ENCODE data around the gene PFKFB1.
A peak's percentile ranks its signal among the peaks of the same experiment; 100 is the strongest.

Gene PFKFB1

GRCh38 chrX:54921427-54922021 is 72.5 kb downstream of the PFKFB1 start:
- H3K4me3 Mint-ChIP-seq, result peak overlapping the region; percentile 86
- no peaks in the 10 kb centered on the region for H3K36me3 Mint-ChIP-seq (ENCODE audit: low read depth)
- H3K27me3 Mint-ChIP-seq, result peaks cover 9% of the 10 kb centered on the region
- H3K27ac Mint-ChIP-seq, result peak overlapping the region; percentile 45
- peaks cover 9% of the 10 kb centered on the region for H3K4me1 Mint-ChIP-seq (ENCODE audit: low read depth)
- no peaks in the 10 kb centered on the region for H3K9me3 Mint-ChIP-seq

- Mint-ChIP-seq H3K9me3 (no peaks in the 10 kb centered on the region), H3K36me3 (ENCODE audit: low read depth) (no peaks in the 10 kb centered on the region), H3K27ac (peak within 1 kb of the TSS; percentile 63), H3K4me1 (ENCODE audit: low read depth) (peaks cover 9% of the 10 kb centered on the region), H3K4me3 (peak within 1 kb of the TSS; percentile 86), H3K27me3 (peaks cover 9% of the 10 kb centered on the region)
Observed at GRCh38 chrX:54920610-54921426, 73.2 kb downstream of the PFKFB1 start, which contains the start of gene TRO. Gene TRO, plus strand, starts transcription at chrX:54920824. Its CDS starts 1,423 bp downstream, at chrX:54922247.

DNA sequence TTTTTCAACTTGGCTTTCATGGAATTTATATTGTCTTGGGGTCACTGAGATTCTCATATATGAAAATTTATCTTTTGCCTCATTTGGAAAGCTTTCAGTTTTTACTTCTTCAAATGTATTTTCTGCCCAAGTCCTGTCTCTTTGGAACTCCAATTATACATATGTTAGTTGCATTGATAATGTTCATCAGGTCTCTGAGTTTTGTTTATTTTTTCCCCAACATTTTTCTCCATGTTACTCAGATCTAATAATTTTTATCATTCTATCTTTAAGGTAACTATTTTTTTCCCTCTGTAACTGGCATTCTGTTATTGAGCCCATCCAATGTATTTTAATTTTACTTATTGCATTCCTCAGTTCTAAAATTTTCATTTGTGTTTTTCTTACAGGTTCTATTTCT is 84.0 kb downstream of the PFKFB1 start:
- no peaks in the 10 kb centered on the region for H3K36me3 Mint-ChIP-seq (ENCODE audit: low read depth)
- no peaks in the 10 kb centered on the region for H3K4me1 Mint-ChIP-seq (ENCODE audit: low read depth)
- no peak overlapping the region for H3K27ac Mint-ChIP-seq
- no peaks in the 10 kb centered on the region for H3K27me3 Mint-ChIP-seq
- H3K9me3 Mint-ChIP-seq, result peaks cover 12% of the 10 kb centered on the region
- H3K4me3 Mint-ChIP-seq, result no peak overlapping the region

DNA sequence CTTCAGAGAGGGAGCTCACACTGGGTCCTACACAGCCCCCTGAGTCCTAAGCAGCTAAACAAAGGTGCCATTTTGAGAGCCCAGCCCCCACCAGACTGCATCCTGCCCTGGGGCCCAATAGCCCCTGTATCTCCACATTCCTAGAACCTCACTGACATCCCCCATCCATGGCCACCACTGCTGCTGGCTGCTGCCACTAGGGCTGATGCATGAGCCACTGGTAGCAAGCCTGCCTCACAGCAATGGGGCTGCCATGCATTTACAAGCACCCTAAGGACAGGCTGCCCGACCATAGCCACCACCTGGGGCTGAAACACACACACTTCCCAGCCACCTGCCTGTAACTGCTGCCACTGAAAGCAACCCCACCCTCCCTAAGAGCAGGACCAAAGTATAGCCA is 99.8 kb downstream of the PFKFB1 start:
- no peak overlapping the region for H3K4me3 Mint-ChIP-seq
- H3K27ac Mint-ChIP-seq, result no peak overlapping the region
- no peaks in the 10 kb centered on the region for H3K36me3 Mint-ChIP-seq (ENCODE audit: low read depth)
- no peaks in the 10 kb centered on the region for H3K27me3 Mint-ChIP-seq
- H3K9me3 Mint-ChIP-seq, result no peaks in the 10 kb centered on the region
- no peaks in the 10 kb centered on the region for H3K4me1 Mint-ChIP-seq (ENCODE audit: low read depth)

DNA sequence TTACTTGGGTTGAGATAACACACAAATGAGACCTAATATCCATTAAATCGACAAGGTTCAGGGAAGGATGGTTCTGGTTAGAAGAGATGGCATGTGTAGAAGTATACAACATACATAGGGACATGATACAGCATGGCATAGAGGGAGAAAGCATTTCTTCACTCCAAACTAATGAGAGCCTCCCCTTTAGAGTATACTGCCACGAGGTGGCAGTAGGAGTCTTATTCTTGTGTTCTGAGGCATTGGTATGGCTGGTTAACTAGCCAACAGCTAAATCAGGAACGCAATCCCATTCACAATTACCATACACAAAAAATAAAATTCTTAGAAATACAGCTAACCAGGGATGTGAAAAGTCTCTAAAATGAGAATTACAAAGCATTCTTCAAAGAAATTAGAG is 102.4 kb downstream of the PFKFB1 start:
- Mint-ChIP-seq H3K4me1 (ENCODE audit: low read depth) (no peaks in the 10 kb centered on the region), H3K9me3 (no peaks in the 10 kb centered on the region), H3K27ac (no peak overlapping the region), H3K36me3 (ENCODE audit: low read depth) (no peaks in the 10 kb centered on the region), H3K4me3 (no peak overlapping the region), H3K27me3 (no peaks in the 10 kb centered on the region)

DNA sequence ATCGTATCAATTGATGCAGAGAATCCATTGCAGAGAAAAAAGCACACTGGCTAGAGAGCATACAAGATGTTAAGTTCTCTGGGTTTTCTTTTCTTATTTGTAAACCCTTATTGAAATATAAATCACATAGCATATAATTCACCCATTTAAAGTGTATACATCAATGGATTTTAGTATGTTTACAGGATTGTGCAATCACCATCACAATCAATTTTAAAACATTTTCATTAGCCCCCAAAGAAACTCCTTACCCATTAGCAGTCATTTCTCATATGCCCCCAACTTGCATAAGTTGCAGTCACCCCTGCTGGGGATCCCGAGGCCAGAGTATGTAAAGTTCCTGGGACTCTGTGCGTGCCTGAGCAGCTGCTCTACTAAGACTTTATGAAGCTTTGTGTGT is 108.2 kb downstream of the PFKFB1 start:
- H3K4me1 Mint-ChIP-seq (ENCODE audit: low read depth), result no peaks in the 10 kb centered on the region

More for the DNA sequence above, 108.2 kb downstream of the PFKFB1 start:
- no peak overlapping the region for H3K4me3 Mint-ChIP-seq
- no peaks in the 10 kb centered on the region for H3K36me3 Mint-ChIP-seq (ENCODE audit: low read depth)
- H3K27ac Mint-ChIP-seq, result no peak overlapping the region
- no peaks in the 10 kb centered on the region for H3K9me3 Mint-ChIP-seq
- H3K27me3 Mint-ChIP-seq, result no peaks in the 10 kb centered on the region

Data from stimulated activated naive CD8-positive, alpha-beta T cell treated with anti-CD3 and anti-CD28 coated beads, Interleukin-15, Interleukin-2, amounts not matched to agents 100 ng/mL and 50 ng/mL, for 24 hours (primary cell).